HEK293 (cell line): Measurements from ENCODE around the gene AMBRA1.

Experiments used
- CTCF ChIP-seq: fragments of 450-650 bp; formaldehyde crosslinking; IDR thresholded peaks from 2 replicates; pipeline ENCODE4 v1.5.1; 2016; ENCODE audit warnings: missing biosample characterization, missing genetic modification characterization
- SETDB1 ChIP-seq: IDR thresholded peaks from one replicate; pipeline ENCODE4 v1.6.1; 2017; ENCODE audit warnings: mild to moderate bottlenecking, low read length, moderate library complexity, mixed read lengths; ENCODE audit not compliant: insufficient read length
- ZFP3 ChIP-seq: fragments of 450-650 bp; formaldehyde crosslinking; IDR thresholded peaks from 2 replicates; pipeline ENCODE4 v1.5.1; 2016; ENCODE audit warnings: low read depth, missing biosample characterization, missing genetic modification characterization
- ZNF701 ChIP-seq: fragments of 450-650 bp; formaldehyde crosslinking; IDR thresholded peaks from 2 replicates; pipeline ENCODE4 v1.5.1; 2016; ENCODE audit warnings: missing biosample characterization, missing genetic modification characterization

- TF ChIP-seq CTCF (tag by site-specific recombination) (no peak), ZFP3 (tag by site-specific recombination) (no peak), SETDB1 (no peak), ZNF701 (tag by site-specific recombination) (no peak)
These were observed 11.0 kb upstream of the AMBRA1 start for GRCh38 chr11:46604796-46605195.
